MCF 10A (cell line): ENCODE data around the gene CEP290. TPM values are rescaled to one million over a fixed set of nuclear protein-coding genes. Genes with fewer than 3 reads are reported as not detected.
"Not testable (repeated sequence)": the region's sequence is repeated elsewhere in the genome, so short reads cannot be mapped to it uniquely, and the experiment has no call there.

Experiments used
- BruUV-seq: library from RNA; stranded (reverse); fragments of 400-500 nt; replicated peaks from 2 replicates; lab custom pipeline; 2021; lab: Mats Ljungman, UMichigan
- CTCF ChIA-PET: fragments of 300-600 bp; sonication (Branson Sonifier 250); formaldehyde crosslinking; extraction: SDS; loops from one replicate; lab custom pipeline; 2021; ENCODE audit warnings: antibody characterized with exemption, inconsistent platforms; lab: Yijun Ruan, JAX
- POLR2A ChIA-PET: fragments of 300-600, 350-650 bp; sonication (Branson Sonifier 250); formaldehyde crosslinking; extraction: SDS; loops from one replicate; lab custom pipeline; 2020; ENCODE audit warnings: antibody characterized with exemption, inconsistent platforms; lab: Yijun Ruan, JAX
- DNase-seq: peaks from one replicate; pipeline ENCODE4 v3.0.0-alpha.2; 2018; ENCODE audit not compliant: unreplicated experiment
- H3K27ac Mint-ChIP-seq: one replicate; pipeline ENCODE4 v1.8.0; 2022; ENCODE audit warnings: mild to moderate bottlenecking, low read depth, mixed read lengths; ENCODE audit not compliant: unreplicated experiment
- H3K27me3 Mint-ChIP-seq: one replicate; pipeline ENCODE4 v1.8.0; 2022; ENCODE audit warnings: mixed read lengths; ENCODE audit not compliant: insufficient read depth, unreplicated experiment
- H3K36me3 Mint-ChIP-seq: one replicate; pipeline ENCODE4 v1.8.0; 2022; ENCODE audit warnings: mild to moderate bottlenecking, moderate library complexity, mixed read lengths; ENCODE audit not compliant: insufficient read depth, unreplicated experiment
- H3K4me1 Mint-ChIP-seq: one replicate; pipeline ENCODE4 v1.8.0; 2022; ENCODE audit warnings: mixed read lengths; ENCODE audit not compliant: insufficient read depth, unreplicated experiment
- H3K4me3 Mint-ChIP-seq: one replicate; pipeline ENCODE4 v1.8.0; 2022; ENCODE audit warnings: mild to moderate bottlenecking, moderate library complexity, mixed read lengths; ENCODE audit not compliant: unreplicated experiment
- H3K9me3 Mint-ChIP-seq: one replicate; pipeline ENCODE4 v1.8.0; 2022; ENCODE audit warnings: mixed read lengths; ENCODE audit not compliant: unreplicated experiment
- intact Hi-C: fragments of 100-400 bp; cut with micrococcal nuclease; formaldehyde crosslinking; loops from 2 replicates; pipeline ENCODE4 v1.14.1; 2022
- total RNA-seq: library from RNA; stranded (reverse); gene quantifications from 2 replicates; pipeline ENCODE4 v1.2.3, GENCODE V29; 2022
- TF ChIP-seq, protein P1 (sequence below): fragments of 200-600 bp; IDR thresholded peaks from one replicate; pipeline ENCODE4 v1.8.0; 2022; ENCODE audit warnings: antibody characterized with exemption, mild to moderate bottlenecking; ENCODE audit not compliant: unreplicated experiment

The CEP290 gene
- total RNA-seq, 1 experiment from 2014 or later = 22.3 TPM

DNA sequence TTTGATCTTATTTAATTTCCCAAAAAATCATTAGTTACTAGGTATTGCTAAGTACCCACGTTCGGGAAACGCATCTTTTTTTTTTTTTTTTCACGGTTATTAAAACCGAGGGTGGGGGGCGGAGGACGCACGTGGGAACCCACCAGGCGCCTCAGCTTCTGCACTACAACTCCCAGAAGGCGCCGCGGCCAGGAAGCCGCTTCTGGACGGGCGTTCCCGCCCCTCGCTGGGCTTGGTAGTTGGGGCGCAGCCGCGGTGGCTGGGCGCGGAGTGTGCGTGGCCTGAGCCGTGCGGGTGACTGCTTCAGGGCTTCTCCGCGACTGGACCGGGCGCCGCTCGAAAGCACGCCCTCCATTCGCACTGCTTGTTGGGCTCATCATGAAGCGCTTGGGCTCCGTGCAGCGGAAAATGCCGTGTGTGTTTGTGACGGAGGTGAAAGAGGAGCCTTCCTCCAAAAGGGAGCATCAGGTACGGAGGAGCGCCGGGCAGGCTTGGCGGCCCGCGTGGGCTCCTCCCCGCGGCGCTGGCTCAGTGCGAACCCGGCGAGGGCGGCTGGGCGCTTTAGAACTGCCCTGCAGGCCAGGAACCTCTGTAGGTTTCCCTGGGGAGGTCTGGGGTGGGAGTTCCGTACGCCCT is 106.5 kb downstream of the CEP290 start:
- peaks cover 26% of the 10 kb centered on the region for H3K4me1 Mint-ChIP-seq
- ChIA-PET POLR2A (interaction anchor here (0.6 to 2.3 kb wide), 7 partner anchors 11 to 107 kb away, joined by 3 to 5 read pairs (median 4); partner anchors contain the start of genes CEP290 and TMTC3), CTCF (interaction anchor here (0.8 kb wide), 1 partner anchor 20 kb away, joined by 4 read pairs; no protein-coding TSS in a partner anchor)
- TF ChIP-seq, protein P1, sequence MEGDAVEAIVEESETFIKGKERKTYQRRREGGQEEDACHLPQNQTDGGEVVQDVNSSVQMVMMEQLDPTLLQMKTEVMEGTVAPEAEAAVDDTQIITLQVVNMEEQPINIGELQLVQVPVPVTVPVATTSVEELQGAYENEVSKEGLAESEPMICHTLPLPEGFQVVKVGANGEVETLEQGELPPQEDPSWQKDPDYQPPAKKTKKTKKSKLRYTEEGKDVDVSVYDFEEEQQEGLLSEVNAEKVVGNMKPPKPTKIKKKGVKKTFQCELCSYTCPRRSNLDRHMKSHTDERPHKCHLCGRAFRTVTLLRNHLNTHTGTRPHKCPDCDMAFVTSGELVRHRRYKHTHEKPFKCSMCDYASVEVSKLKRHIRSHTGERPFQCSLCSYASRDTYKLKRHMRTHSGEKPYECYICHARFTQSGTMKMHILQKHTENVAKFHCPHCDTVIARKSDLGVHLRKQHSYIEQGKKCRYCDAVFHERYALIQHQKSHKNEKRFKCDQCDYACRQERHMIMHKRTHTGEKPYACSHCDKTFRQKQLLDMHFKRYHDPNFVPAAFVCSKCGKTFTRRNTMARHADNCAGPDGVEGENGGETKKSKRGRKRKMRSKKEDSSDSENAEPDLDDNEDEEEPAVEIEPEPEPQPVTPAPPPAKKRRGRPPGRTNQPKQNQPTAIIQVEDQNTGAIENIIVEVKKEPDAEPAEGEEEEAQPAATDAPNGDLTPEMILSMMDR = no peak
- peak overlapping the region; percentile 98 for H3K4me3 Mint-ChIP-seq
- H3K27ac Mint-ChIP-seq = peak overlapping the region; percentile 93
- peak; percentile 89 for DNase-seq
- H3K36me3 Mint-ChIP-seq = peaks cover 11% of the 10 kb centered on the region
- intact Hi-C loops = no loop called here
- no TSS peak for BruUV-seq
- H3K27me3 Mint-ChIP-seq = no peaks in the 10 kb centered on the region
- no peaks in the 10 kb centered on the region for H3K9me3 Mint-ChIP-seq

DNA sequence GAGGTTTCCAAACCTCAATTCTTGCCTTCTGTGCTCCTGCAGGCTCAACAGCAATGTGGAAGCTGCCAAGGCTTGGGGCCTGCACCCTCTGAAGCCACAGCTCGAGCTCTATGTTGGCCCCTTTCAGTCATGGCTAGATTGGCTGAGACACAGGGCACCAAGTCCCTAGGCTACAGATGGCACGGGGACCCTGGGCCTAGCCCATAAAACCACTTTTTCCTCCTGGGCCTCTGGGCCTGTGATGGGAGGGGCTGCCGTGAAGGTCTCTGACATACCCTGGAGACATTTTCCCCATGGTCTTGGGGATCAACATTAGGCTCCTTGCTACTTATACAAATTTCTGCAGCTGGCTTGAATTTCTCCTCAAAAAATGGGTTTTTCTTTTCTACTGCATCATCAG is 110.7 kb downstream of the CEP290 start:
- not testable (repeated sequence) for BruUV-seq, H3K4me3 Mint-ChIP-seq
- H3K36me3 Mint-ChIP-seq = peaks cover 11% of the 10 kb centered on the region

DNA sequence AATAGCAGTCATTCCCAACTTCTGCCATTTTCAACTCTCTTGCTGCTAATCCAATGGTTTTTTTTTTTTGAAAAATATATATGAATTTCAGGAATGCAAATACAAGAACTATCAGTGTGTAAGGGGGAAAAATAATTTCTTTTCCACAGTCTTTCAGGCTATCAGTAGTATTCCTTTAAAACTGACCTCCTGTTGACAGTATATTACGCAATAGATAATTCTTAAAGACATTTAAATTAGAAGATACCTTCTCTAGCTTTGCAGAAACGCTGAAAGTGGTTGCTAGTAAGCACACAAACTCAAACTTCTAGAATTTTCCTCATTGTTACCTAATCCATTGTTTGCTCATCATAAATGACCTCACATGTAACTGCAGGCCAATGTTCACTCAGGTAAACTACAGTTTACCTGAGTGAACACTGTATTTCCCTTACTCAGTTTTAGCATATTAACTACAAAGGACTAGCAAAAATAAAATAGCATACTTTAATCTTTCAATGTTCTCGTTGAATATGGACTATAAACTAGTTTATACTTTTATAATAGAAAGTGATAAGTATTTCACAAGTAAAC is 112.7 kb downstream of the CEP290 start, which contains the start of gene C12orf50:
Gene C12orf50 (minus strand): TSS at position 309 of the 573 bp plus-strand sequence. CDS start 2,439 bp downstream, outside the sequence.
- Mint-ChIP-seq H3K4me1 (no peaks in the 10 kb centered on the region), H3K4me3 (no peak within 1 kb of the TSS), H3K9me3 (no peaks in the 10 kb centered on the region), H3K27ac (no peak within 1 kb of the TSS), H3K36me3 (peaks cover 5% of the 10 kb centered on the region), H3K27me3 (no peaks in the 10 kb centered on the region)
- TF ChIP-seq, protein P1 = no peak
- ChIA-PET CTCF (no interaction called here), POLR2A (interaction anchor here (1.2 kb wide), 1 partner anchor 10 kb away, joined by 5 read pairs; no protein-coding TSS in a partner anchor)
- DNase-seq = no peak
- BruUV-seq = no TSS peak
- intact Hi-C loops = no loop called here

More for the DNA sequence above, 110.7 kb downstream of the CEP290 start:
- intact Hi-C loops, POLR2A ChIA-PET, H3K27ac Mint-ChIP-seq, CTCF ChIA-PET, DNase-seq, H3K27me3 Mint-ChIP-seq, H3K9me3 Mint-ChIP-seq, H3K4me1 Mint-ChIP-seq: not testable (repeated sequence)

DNA sequence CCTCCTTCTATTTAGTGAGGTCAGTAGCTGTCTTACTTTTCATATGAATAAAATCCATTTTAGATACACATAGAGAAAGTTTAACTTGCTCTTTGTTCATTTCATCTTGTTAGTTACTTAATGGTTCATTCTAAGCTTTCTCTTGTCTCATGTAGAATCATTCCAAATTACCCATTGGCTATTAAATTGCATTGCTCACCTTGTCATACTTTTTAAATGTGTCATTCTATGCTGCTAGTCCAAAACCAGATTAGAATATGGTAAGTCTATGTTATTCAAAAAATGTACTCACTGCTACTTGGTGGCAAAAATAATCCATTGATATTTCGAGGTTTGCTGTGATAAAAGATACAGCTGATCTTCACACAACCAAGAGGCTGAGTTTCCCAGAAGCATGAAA is 115.7 kb downstream of the CEP290 start:
- H3K27me3 Mint-ChIP-seq = no peaks in the 10 kb centered on the region
- no peak overlapping the region for H3K4me3 Mint-ChIP-seq
- H3K9me3 Mint-ChIP-seq = no peaks in the 10 kb centered on the region
- no TSS peak for BruUV-seq
- POLR2A ChIA-PET = no interaction called here
- no peak for DNase-seq
- H3K27ac Mint-ChIP-seq = no peak overlapping the region
- H3K36me3 Mint-ChIP-seq = no peaks in the 10 kb centered on the region
- intact Hi-C loops = no loop called here
- CTCF ChIA-PET = no interaction called here
- no peaks in the 10 kb centered on the region for H3K4me1 Mint-ChIP-seq
- TF ChIP-seq, protein P1 = no peak
